ENCODE data around the gene SLC27A3.

DNA sequence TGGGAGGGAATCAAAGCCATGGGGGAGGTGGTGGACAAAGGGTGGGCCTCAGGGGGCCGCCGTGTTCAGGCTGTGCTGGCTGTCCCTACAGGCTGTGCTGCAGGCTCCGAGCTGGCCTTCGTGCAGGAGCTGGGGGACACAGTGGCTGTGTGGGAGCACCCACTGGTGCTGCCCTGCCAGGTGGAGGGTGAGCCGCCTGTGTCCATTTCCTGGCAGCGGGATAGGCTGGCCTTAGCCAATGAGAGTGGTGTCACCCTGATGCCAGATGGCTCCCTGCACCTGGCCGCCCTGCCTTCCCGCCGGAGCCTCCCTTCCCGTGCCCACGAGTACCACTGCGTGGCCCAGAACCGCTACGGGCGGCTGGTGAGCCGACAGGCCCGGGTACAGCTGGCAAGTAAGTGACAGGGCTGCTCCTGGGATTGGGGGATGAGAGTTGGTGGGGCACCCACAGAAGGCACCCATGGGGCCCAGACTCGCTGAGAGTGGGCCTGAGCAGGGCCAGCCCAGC lies 20.2 kb downstream of the SLC27A3 start:
- TF ChIP-seq POLR2A (IDR thresholded peaks at IDR 0.05) = no peak
- TF ChIP-seq, protein P1, sequence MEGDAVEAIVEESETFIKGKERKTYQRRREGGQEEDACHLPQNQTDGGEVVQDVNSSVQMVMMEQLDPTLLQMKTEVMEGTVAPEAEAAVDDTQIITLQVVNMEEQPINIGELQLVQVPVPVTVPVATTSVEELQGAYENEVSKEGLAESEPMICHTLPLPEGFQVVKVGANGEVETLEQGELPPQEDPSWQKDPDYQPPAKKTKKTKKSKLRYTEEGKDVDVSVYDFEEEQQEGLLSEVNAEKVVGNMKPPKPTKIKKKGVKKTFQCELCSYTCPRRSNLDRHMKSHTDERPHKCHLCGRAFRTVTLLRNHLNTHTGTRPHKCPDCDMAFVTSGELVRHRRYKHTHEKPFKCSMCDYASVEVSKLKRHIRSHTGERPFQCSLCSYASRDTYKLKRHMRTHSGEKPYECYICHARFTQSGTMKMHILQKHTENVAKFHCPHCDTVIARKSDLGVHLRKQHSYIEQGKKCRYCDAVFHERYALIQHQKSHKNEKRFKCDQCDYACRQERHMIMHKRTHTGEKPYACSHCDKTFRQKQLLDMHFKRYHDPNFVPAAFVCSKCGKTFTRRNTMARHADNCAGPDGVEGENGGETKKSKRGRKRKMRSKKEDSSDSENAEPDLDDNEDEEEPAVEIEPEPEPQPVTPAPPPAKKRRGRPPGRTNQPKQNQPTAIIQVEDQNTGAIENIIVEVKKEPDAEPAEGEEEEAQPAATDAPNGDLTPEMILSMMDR (IDR thresholded peaks at IDR 0.05) = no peak

All from heart left ventricle (tissue), 13 donors.